ENCODE data around the gene RABL3.
"Not testable (repeated sequence)": the region's sequence is repeated elsewhere in the genome, so short reads cannot be mapped to it uniquely, and the experiment has no call there.

The RABL3 gene

GRCh38 chr3:120652281-120652680, 90.0 kb downstream of the RABL3 start:
- Histone ChIP-seq H3K4me3 (ENCODE audit: low read depth in 1 of 2, low read length in 2 of 2) (no peak overlapping the region), H3K36me3 (ENCODE audit: control insufficient read depth in 1 of 2, insufficient read depth in 2 of 2, low read length in 2 of 2) (peaks cover 3 to 8% of the 10 kb centered on the region in 2 donors), H3K9ac (ENCODE audit: low read depth in 1 of 2, low read length in 2 of 2) (no peak overlapping the region), H3K27me3 (ENCODE audit: control insufficient read depth in 1 of 2, insufficient read depth in 2 of 2, low read length in 2 of 2) (no peaks in the 10 kb centered on the region), H3K9me3 (ENCODE audit: control insufficient read depth in 1 of 2, low read length in 2 of 2) (no peaks in the 10 kb centered on the region), H3K4me1 (ENCODE audit: control insufficient read depth in 1 of 2, insufficient read depth in 2 of 2, low read length in 2 of 2) (peaks cover 5 to 6% of the 10 kb centered on the region in 2 donors), H3K27ac (ENCODE audit: low read depth, low read length) (no peak overlapping the region)

GRCh38 chr3:120650311-120650710, 92.0 kb downstream of the RABL3 start:
- H3K36me3 ChIP-seq (ENCODE audit: control insufficient read depth in 1 of 2, insufficient read depth in 2 of 2, low read length in 2 of 2): peaks cover 3 to 8% of the 10 kb centered on the region in 2 donors
- no peak overlapping the region for H3K27ac ChIP-seq (ENCODE audit: low read depth, low read length)
- no peak overlapping the region for H3K4me3 ChIP-seq (ENCODE audit: low read depth in 1 of 2, low read length in 2 of 2)
- H3K9ac ChIP-seq (ENCODE audit: low read depth in 1 of 2, low read length in 2 of 2): no peak overlapping the region
- no peaks in the 10 kb centered on the region for H3K27me3 ChIP-seq (ENCODE audit: control insufficient read depth in 1 of 2, insufficient read depth in 2 of 2, low read length in 2 of 2)
- peaks cover 5 to 6% of the 10 kb centered on the region in 2 donors for H3K4me1 ChIP-seq (ENCODE audit: control insufficient read depth in 1 of 2, insufficient read depth in 2 of 2, low read length in 2 of 2)
- H3K9me3 ChIP-seq (ENCODE audit: control insufficient read depth in 1 of 2, low read length in 2 of 2): no peaks in the 10 kb centered on the region

- Histone ChIP-seq H3K9ac (ENCODE audit: low read depth in 1 of 2, low read length in 2 of 2) (no peak overlapping the region), H3K27ac (ENCODE audit: low read depth, low read length) (no peak overlapping the region), H3K4me1 (ENCODE audit: control insufficient read depth in 1 of 2, insufficient read depth in 2 of 2, low read length in 2 of 2) (peaks cover 5 to 6% of the 10 kb centered on the region in 2 donors), H3K27me3 (ENCODE audit: control insufficient read depth in 1 of 2, insufficient read depth in 2 of 2, low read length in 2 of 2) (no peaks in the 10 kb centered on the region), H3K9me3 (ENCODE audit: control insufficient read depth in 1 of 2, low read length in 2 of 2) (no peaks in the 10 kb centered on the region), H3K4me3 (ENCODE audit: low read depth in 1 of 2, low read length in 2 of 2) (no peak overlapping the region), H3K36me3 (ENCODE audit: control insufficient read depth in 1 of 2, insufficient read depth in 2 of 2, low read length in 2 of 2) (peaks cover 3 to 8% of the 10 kb centered on the region in 2 donors)
Observed at GRCh38 chr3:120649830-120650233, 92.5 kb downstream of the RABL3 start.

GRCh38 chr3:120648290-120648689, 94.0 kb downstream of the RABL3 start:
- Histone ChIP-seq H3K36me3 (ENCODE audit: control insufficient read depth in 1 of 2, insufficient read depth in 2 of 2, low read length in 2 of 2) (peaks cover 3 to 8% of the 10 kb centered on the region in 2 donors), H3K4me1 (ENCODE audit: control insufficient read depth in 1 of 2, insufficient read depth in 2 of 2, low read length in 2 of 2) (peaks cover 5% of the 10 kb centered on the region in 2 donors), H3K9me3 (ENCODE audit: control insufficient read depth in 1 of 2, low read length in 2 of 2) (no peaks in the 10 kb centered on the region), H3K9ac (ENCODE audit: low read depth in 1 of 2, low read length in 2 of 2) (no peak overlapping the region), H3K27ac (ENCODE audit: low read depth, low read length) (no peak overlapping the region), H3K4me3 (ENCODE audit: low read depth in 1 of 2, low read length in 2 of 2) (no peak overlapping the region), H3K27me3 (ENCODE audit: control insufficient read depth in 1 of 2, insufficient read depth in 2 of 2, low read length in 2 of 2) (no peaks in the 10 kb centered on the region)

- H3K4me1 ChIP-seq (ENCODE audit: control insufficient read depth in 1 of 2, insufficient read depth in 2 of 2, low read length in 2 of 2): no peaks in the 10 kb centered on the region
- no peak overlapping the region for H3K4me3 ChIP-seq (ENCODE audit: low read depth in 1 of 2, low read length in 2 of 2)
- H3K27ac ChIP-seq (ENCODE audit: low read depth, low read length): no peak overlapping the region
- no peaks in the 10 kb centered on the region for H3K27me3 ChIP-seq (ENCODE audit: control insufficient read depth in 1 of 2, insufficient read depth in 2 of 2, low read length in 2 of 2)
- H3K9me3 ChIP-seq (ENCODE audit: control insufficient read depth in 1 of 2, low read length in 2 of 2): no peaks in the 10 kb centered on the region
- no peak overlapping the region for H3K9ac ChIP-seq (ENCODE audit: low read depth in 1 of 2, low read length in 2 of 2)
- peaks cover 3 to 8% of the 10 kb centered on the region in 2 donors for H3K36me3 ChIP-seq (ENCODE audit: control insufficient read depth in 1 of 2, insufficient read depth in 2 of 2, low read length in 2 of 2)
Observed at GRCh38 chr3:120646771-120647432, 95.4 kb downstream of the RABL3 start.

- H3K4me3 ChIP-seq (ENCODE audit: low read depth in 1 of 2, low read length in 2 of 2): no peak overlapping the region
- H3K27me3 ChIP-seq (ENCODE audit: control insufficient read depth in 1 of 2, insufficient read depth in 2 of 2, low read length in 2 of 2): no peaks in the 10 kb centered on the region
- H3K27ac ChIP-seq (ENCODE audit: low read depth, low read length): no peak overlapping the region
- no peaks in the 10 kb centered on the region for H3K4me1 ChIP-seq (ENCODE audit: control insufficient read depth in 1 of 2, insufficient read depth in 2 of 2, low read length in 2 of 2)
- no peaks in the 10 kb centered on the region for H3K9me3 ChIP-seq (ENCODE audit: control insufficient read depth in 1 of 2, low read length in 2 of 2)
- peaks cover 3 to 10% of the 10 kb centered on the region in 2 donors for H3K36me3 ChIP-seq (ENCODE audit: control insufficient read depth in 1 of 2, insufficient read depth in 2 of 2, low read length in 2 of 2)
- no peak overlapping the region for H3K9ac ChIP-seq (ENCODE audit: low read depth in 1 of 2, low read length in 2 of 2)
Observed at GRCh38 chr3:120645083-120645845, 97.1 kb downstream of the RABL3 start.

- no peak overlapping the region for H3K9ac ChIP-seq (ENCODE audit: low read depth in 1 of 2, low read length in 2 of 2)
- no peaks in the 10 kb centered on the region for H3K27me3 ChIP-seq (ENCODE audit: control insufficient read depth in 1 of 2, insufficient read depth in 2 of 2, low read length in 2 of 2)
- no peak overlapping the region for H3K4me3 ChIP-seq (ENCODE audit: low read depth in 1 of 2, low read length in 2 of 2)
- H3K9me3 ChIP-seq (ENCODE audit: control insufficient read depth in 1 of 2, low read length in 2 of 2): no peaks in the 10 kb centered on the region
- no peak overlapping the region for H3K27ac ChIP-seq (ENCODE audit: low read depth, low read length)
- H3K36me3 ChIP-seq (ENCODE audit: control insufficient read depth in 1 of 2, insufficient read depth in 2 of 2, low read length in 2 of 2): peaks cover 0 to 7% of the 10 kb centered on the region in 2 donors
- H3K4me1 ChIP-seq (ENCODE audit: control insufficient read depth in 1 of 2, insufficient read depth in 2 of 2, low read length in 2 of 2): peaks cover 0 to 4% of the 10 kb centered on the region in 2 donors
Observed at GRCh38 chr3:120642368-120642948, 99.9 kb downstream of the RABL3 start.

- Histone ChIP-seq H3K4me3 (ENCODE audit: low read depth in 1 of 2, low read length in 2 of 2) (no peak overlapping the region), H3K36me3 (ENCODE audit: control insufficient read depth in 1 of 2, insufficient read depth in 2 of 2, low read length in 2 of 2) (peaks cover 0 to 7% of the 10 kb centered on the region in 2 donors), H3K9ac (ENCODE audit: low read depth in 1 of 2, low read length in 2 of 2) (no peak overlapping the region), H3K4me1 (ENCODE audit: control insufficient read depth in 1 of 2, insufficient read depth in 2 of 2, low read length in 2 of 2) (peaks cover under 1 to 5% of the 10 kb centered on the region in 2 donors), H3K27me3 (ENCODE audit: control insufficient read depth in 1 of 2, insufficient read depth in 2 of 2, low read length in 2 of 2) (no peaks in the 10 kb centered on the region), H3K27ac (ENCODE audit: low read depth, low read length) (no peak overlapping the region), H3K9me3 (ENCODE audit: control insufficient read depth in 1 of 2, low read length in 2 of 2) (no peaks in the 10 kb centered on the region)
Observed at GRCh38 chr3:120641696-120642246, 100.5 kb downstream of the RABL3 start.

GRCh38 chr3:120640231-120640630, 102.1 kb downstream of the RABL3 start:
- H3K9ac ChIP-seq (ENCODE audit: low read depth in 1 of 2, low read length in 2 of 2): no peak overlapping the region
- no peak overlapping the region for H3K4me3 ChIP-seq (ENCODE audit: low read depth in 1 of 2, low read length in 2 of 2)
- no peaks in the 10 kb centered on the region for H3K9me3 ChIP-seq (ENCODE audit: control insufficient read depth in 1 of 2, low read length in 2 of 2)
- H3K4me1 ChIP-seq (ENCODE audit: control insufficient read depth in 1 of 2, insufficient read depth in 2 of 2, low read length in 2 of 2): peaks cover 4 to 12% of the 10 kb centered on the region in 2 donors
- peaks cover 0 to 7% of the 10 kb centered on the region in 2 donors for H3K36me3 ChIP-seq (ENCODE audit: control insufficient read depth in 1 of 2, insufficient read depth in 2 of 2, low read length in 2 of 2)
- no peaks in the 10 kb centered on the region for H3K27me3 ChIP-seq (ENCODE audit: control insufficient read depth in 1 of 2, insufficient read depth in 2 of 2, low read length in 2 of 2)
- no peak overlapping the region for H3K27ac ChIP-seq (ENCODE audit: low read depth, low read length)

GRCh38 chr3:120638820-120639219, 103.5 kb downstream of the RABL3 start:
- not testable (repeated sequence) for H3K9ac ChIP-seq (ENCODE audit: low read depth in 1 of 2, low read length in 2 of 2); H3K4me3 ChIP-seq (ENCODE audit: low read depth in 1 of 2, low read length in 2 of 2); H3K27me3 ChIP-seq (ENCODE audit: control insufficient read depth in 1 of 2, insufficient read depth in 2 of 2, low read length in 2 of 2); H3K9me3 ChIP-seq (ENCODE audit: control insufficient read depth in 1 of 2, low read length in 2 of 2); H3K27ac ChIP-seq (ENCODE audit: low read depth, low read length); H3K36me3 ChIP-seq (ENCODE audit: control insufficient read depth in 1 of 2, insufficient read depth in 2 of 2, low read length in 2 of 2)
- H3K4me1 ChIP-seq (ENCODE audit: control insufficient read depth in 1 of 2, insufficient read depth in 2 of 2, low read length in 2 of 2): peaks cover 4 to 19% of the 10 kb centered on the region in 2 donors
